Thoracic aorta (tissue), 2 donors: ENCODE data around the gene F13A1. TPM values are rescaled to one million over a fixed set of nuclear protein-coding genes. Genes with fewer than 3 reads are reported as not detected.

Experiments used
- ATAC-seq: fragments of 150-250 bp; one replicate; pipeline ENCODE4 v1.8.0; 2017; ENCODE audit warnings: low read depth; ENCODE audit not compliant: insufficient number of reproducible peaks, low FRiP score
- DNase-seq: peaks from one replicate; pipeline ENCODE4 v3.0.0-alpha.2; 2020; ENCODE audit warnings: low spot score
- H3K27ac ChIP-seq, 2 donors: fragments of 200-600 bp; sonication (generic); 1 replicate in 1 of 2; 2 replicates in 1 of 2; pipeline ENCODE4 v1.5.1; 2016; ENCODE audit warnings: mild to moderate bottlenecking in 2 of 2, moderate library complexity in 2 of 2
- H3K27me3 ChIP-seq: fragments of 200-600 bp; sonication (generic); replicated peaks from 2 replicates; pipeline ENCODE4 v1.6.0; 2016; ENCODE audit warnings: mild to moderate bottlenecking; ENCODE audit not compliant: insufficient read depth
- H3K36me3 ChIP-seq: fragments of 200-600 bp; sonication (generic); one replicate; pipeline ENCODE4 v1.5.1; 2016
- H3K4me1 ChIP-seq, 2 donors: fragments of 200-600 bp; sonication (generic); 1 replicate in 1 of 2; 2 replicates in 1 of 2; pipeline versions ENCODE4 v1.5.1 to v1.6.0; 2016; ENCODE audit warnings: low read depth in 2 of 2, mild to moderate bottlenecking in 1 of 2; ENCODE audit not compliant: control insufficient read depth in 1 of 2
- H3K4me3 ChIP-seq: fragments of 200-600 bp; sonication (generic); 2 replicates; pipeline ENCODE4 v1.5.1; 2016; ENCODE audit warnings: mild to moderate bottlenecking
- H3K9me3 ChIP-seq: fragments of 200-600 bp; sonication (generic); 2 replicates; pipeline ENCODE4 v1.5.1; 2016
- total RNA-seq, 2 donors: library from RNA; depleted of rRNA; stranded (reverse); fragments of >200 nt; gene quantifications; one replicate each; pipeline versions ENCODE4 v1.1.0 to v1.2.3, GENCODE V29; 2016
- TF ChIP-seq, protein P1 (sequence below): fragments of 200-600 bp; sonication (generic); IDR thresholded peaks from one replicate; pipeline ENCODE4 v1.5.1; 2019; ENCODE audit warnings: antibody characterized with exemption

The F13A1 gene
- total RNA-seq, 2 donors from 2014 or later: 156 to 228 TPM

DNA sequence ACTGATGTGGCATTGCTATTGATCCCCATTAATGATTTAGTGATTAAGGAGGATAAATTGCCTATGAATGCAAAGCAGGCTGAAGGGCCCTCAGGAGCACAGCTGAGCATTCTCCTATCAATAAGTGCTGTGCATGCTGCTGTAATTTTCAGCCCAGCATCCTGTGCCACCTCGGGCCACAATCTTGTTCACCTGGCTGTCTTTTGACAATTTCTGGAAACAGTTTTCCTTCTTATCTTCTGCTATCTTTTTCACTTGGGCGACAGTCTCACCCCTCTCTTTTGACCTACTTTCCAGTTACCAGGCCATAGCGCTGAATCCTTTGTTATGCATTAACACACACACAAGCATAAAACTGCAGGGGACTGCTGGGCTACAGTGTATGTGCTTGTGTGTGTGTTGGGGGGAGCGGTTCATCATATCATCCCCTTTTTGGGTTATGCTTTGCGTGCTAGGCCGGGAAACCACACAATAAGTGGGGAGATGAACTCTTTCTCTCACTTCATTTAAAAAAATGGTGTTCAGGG, 60.2 kb downstream of the F13A1 start:
- Histone ChIP-seq H3K36me3 (no peaks in the 10 kb centered on the region), H3K27me3 (no peaks in the 10 kb centered on the region), H3K27ac (no peak overlapping the region), H3K4me3 (no peak overlapping the region), H3K9me3 (no peaks in the 10 kb centered on the region), H3K4me1 (no peaks in the 10 kb centered on the region)
- ATAC-seq: no peak
- TF ChIP-seq, protein P1, sequence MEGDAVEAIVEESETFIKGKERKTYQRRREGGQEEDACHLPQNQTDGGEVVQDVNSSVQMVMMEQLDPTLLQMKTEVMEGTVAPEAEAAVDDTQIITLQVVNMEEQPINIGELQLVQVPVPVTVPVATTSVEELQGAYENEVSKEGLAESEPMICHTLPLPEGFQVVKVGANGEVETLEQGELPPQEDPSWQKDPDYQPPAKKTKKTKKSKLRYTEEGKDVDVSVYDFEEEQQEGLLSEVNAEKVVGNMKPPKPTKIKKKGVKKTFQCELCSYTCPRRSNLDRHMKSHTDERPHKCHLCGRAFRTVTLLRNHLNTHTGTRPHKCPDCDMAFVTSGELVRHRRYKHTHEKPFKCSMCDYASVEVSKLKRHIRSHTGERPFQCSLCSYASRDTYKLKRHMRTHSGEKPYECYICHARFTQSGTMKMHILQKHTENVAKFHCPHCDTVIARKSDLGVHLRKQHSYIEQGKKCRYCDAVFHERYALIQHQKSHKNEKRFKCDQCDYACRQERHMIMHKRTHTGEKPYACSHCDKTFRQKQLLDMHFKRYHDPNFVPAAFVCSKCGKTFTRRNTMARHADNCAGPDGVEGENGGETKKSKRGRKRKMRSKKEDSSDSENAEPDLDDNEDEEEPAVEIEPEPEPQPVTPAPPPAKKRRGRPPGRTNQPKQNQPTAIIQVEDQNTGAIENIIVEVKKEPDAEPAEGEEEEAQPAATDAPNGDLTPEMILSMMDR: no peak
- DNase-seq: no peak

DNA sequence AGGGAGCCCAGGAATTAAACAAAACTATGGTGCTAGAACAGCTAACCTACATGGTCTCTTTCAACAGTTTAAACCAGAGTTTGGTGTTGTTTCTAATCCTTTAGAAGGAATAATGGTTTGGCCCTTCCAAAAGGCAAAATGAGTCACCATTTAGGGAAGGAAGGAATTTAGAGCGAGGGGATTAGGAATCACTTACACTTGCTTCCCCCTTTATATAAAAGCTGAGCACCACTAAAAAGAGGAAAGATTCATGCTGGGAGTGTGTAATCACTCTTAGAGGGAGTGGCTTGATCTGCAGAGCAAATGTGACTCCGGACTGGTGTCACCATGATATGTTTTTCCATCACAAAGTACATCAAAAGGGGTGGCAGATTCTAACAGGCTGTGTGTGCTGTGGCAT, 63.6 kb downstream of the F13A1 start:
- no peak for DNase-seq
- TF ChIP-seq, protein P1: no peak
- Histone ChIP-seq H3K4me3 (no peak overlapping the region), H3K4me1 (no peaks in the 10 kb centered on the region), H3K9me3 (no peaks in the 10 kb centered on the region), H3K27ac (no peak overlapping the region), H3K36me3 (no peaks in the 10 kb centered on the region), H3K27me3 (no peaks in the 10 kb centered on the region)
- no peak for ATAC-seq

- DNase-seq (no peak), ATAC-seq (no peak)
- Histone ChIP-seq H3K9me3 (no peaks in the 10 kb centered on the region), H3K36me3 (no peaks in the 10 kb centered on the region), H3K4me1 (no peaks in the 10 kb centered on the region), H3K27me3 (no peaks in the 10 kb centered on the region), H3K4me3 (no peak overlapping the region), H3K27ac (no peak overlapping the region)
- TF ChIP-seq, protein P1: no peak
Measured at GRCh38 chr6:6256259-6256658, 64.2 kb downstream of the F13A1 start.

GRCh38 chr6:6251555-6252280, 68.7 kb downstream of the F13A1 start:
- Histone ChIP-seq H3K4me3 (no peak overlapping the region), H3K4me1 (no peaks in the 10 kb centered on the region), H3K36me3 (no peaks in the 10 kb centered on the region), H3K9me3 (no peaks in the 10 kb centered on the region), H3K27me3 (no peaks in the 10 kb centered on the region), H3K27ac (no peak overlapping the region)
- no peak for DNase-seq
- TF ChIP-seq, protein P1: no peak
- no peak for ATAC-seq

- no peaks in the 10 kb centered on the region for H3K36me3 ChIP-seq
- no peaks in the 10 kb centered on the region for H3K9me3 ChIP-seq
- no peaks in the 10 kb centered on the region for H3K4me1 ChIP-seq
- TF ChIP-seq, protein P1: no peak
- no peak for DNase-seq
- ATAC-seq: no peak
- no peak overlapping the region for H3K27ac ChIP-seq
- no peak overlapping the region for H3K4me3 ChIP-seq
- no peaks in the 10 kb centered on the region for H3K27me3 ChIP-seq
Measured at GRCh38 chr6:6248651-6249050, 71.8 kb downstream of the F13A1 start.
